Measurements from ENCODE around the gene OLFML3.

OLFML3 gene

DNA sequence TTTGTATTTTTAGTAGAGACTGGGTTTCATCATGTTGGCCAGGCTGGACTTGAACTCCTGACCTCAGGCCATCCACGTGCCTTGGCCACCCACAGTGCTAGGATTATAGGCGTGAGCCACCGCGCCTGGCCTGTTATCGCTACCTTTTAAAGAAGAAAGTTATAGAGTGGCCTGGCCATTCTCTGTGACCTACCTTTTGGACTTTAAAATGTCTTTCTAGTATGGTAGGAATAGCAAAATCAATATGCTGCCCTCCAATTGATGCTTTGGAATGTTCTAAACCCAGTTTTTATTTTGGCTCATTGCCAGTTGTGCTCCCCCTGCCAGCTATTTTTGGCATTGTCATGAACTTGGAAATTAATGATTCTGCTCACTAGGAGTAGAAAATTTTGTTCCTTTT is 30.3 kb upstream of the OLFML3 start:
- no peak for DNase-seq (ENCODE audit: low read depth in 2 of 2)

GRCh38 chr1:113950908-113951307 is 28.4 kb upstream of the OLFML3 start:
- no peak for DNase-seq (ENCODE audit: low read depth in 2 of 2)

GRCh38 chr1:113951719-113952118 is 27.6 kb upstream of the OLFML3 start:
- DNase-seq (ENCODE audit: low read depth in 2 of 2), result no peak

DNA sequence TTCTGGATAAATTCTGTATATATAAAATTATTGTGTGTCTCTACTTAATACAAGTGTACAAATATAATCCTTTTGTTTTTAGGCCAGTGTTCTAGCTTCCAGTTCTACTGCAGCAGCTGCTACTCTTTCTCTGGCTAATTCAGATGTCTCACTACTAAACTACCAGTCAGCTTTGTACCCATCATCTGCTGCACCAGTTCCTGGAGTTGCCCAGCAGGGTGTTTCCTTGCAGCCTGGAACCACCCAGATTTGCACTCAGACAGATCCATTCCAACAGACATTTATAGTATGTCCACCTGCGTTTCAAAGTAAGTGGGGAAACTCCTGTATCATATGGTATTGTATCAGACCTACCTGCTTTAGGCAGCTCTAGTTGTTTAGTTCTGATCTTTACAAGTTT is 21.3 kb upstream of the OLFML3 start:
- no peak for DNase-seq (ENCODE audit: low read depth in 2 of 2)

- no peak for DNase-seq (ENCODE audit: low read depth in 2 of 2)
Measured at GRCh38 chr1:113958691-113959090, 20.6 kb upstream of the OLFML3 start.

DNA sequence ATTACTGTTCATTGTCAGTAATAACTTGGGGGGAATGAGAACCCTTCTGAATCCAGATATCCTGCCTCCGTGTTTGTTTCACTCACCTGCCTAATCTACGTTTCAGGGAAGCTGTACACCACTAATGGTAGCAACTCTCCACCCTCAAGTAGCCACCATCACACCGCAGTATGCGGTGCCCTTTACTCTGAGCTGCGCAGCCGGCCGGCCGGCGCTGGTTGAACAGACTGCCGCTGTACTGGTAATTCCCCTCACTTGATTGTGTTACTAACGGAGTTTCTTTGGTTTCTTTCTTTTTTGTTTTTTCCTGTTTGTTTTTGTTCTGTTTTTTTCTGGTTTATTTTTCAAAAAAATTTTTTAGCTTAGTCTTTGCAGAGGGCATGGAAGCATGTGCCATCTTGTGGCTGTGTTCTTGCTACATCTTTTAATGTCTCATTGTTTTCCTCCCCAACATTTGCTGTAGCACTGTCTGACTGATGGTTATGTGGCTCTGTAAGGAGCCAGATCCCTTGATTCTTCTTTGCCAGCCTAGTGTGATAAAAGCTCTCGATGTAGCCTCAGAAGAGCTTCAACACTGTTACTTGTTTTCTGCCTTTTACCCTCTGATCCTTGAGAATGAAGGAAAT is 15.9 kb upstream of the OLFML3 start:
- no peak for DNase-seq (ENCODE audit: low read depth in 2 of 2)

DNA sequence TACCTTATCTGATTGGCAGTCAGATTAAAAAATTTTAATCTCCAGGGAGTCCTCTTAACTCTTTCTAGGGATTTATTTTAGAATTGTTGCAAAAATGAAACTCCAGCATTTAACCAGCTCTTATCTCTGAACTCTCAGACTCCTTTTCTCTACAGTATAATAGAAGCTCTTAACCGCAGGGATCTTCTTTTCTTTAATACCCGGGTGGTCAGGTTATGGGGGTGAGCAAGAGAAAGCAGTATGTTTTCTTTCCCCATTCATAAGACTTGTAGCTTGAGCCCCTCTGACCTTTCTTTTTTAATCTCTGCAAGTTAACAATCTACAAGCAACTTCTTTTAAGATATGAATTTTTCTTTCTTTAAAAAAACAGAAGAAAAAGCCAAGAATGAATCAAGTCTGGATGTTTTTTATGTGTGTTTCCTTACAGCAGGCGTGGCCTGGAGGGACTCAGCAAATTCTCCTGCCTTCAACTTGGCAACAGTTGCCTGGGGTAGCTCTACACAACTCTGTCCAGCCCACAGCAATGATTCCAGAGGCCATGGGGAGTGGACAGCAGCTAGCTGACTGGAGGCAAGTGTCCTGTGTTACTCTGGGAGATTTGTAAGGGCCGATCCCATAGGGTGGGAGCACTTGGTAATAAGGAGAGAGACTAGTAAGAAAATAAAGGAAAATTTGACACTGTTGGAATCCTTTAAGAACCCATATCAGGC is 13.4 kb upstream of the OLFML3 start:
- no peak for DNase-seq (ENCODE audit: low read depth in 2 of 2)

DNA sequence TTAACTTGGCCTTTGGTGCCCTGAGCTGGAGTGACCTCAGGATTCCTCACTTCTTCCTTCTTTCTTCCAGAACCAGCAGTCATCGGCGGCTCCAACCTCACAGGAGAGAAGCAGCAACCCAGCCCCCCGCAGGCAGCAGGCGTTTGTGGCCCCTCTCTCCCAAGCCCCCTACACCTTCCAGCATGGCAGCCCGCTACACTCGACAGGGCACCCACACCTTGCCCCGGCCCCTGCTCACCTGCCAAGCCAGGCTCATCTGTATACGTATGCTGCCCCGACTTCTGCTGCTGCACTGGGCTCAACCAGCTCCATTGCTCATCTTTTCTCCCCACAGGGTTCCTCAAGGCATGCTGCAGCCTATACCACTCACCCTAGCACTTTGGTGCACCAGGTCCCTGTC is 6.3 kb upstream of the OLFML3 start:
- no peak for DNase-seq (ENCODE audit: low read depth in 2 of 2)

- no peak for DNase-seq (ENCODE audit: low read depth in 2 of 2)
Measured at GRCh38 chr1:113975211-113975895, 3.9 kb upstream of the OLFML3 start.

DNA sequence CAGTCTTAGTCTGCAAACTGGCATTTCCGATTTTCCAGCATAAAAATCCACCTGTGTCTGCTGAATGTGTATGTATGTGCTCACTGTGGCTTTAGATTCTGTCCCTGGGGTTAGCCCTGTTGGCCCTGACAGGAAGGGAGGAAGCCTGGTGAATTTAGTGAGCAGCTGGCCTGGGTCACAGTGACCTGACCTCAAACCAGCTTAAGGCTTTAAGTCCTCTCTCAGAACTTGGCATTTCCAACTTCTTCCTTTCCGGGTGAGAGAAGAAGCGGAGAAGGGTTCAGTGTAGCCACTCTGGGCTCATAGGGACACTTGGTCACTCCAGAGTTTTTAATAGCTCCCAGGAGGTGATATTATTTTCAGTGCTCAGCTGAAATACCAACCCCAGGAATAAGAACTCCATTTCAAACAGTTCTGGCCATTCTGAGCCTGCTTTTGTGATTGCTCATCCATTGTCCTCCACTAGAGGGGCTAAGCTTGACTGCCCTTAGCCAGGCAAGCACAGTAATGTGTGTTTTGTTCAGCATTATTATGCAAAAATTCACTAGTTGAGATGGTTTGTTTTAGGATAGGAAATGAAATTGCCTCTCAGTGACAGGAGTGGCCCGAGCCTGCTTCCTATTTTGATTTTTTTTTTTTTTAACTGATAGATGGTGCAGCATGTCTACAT is 2.5 kb upstream of the OLFML3 start:
- DNase-seq (ENCODE audit: low read depth in 2 of 2), result no peak

DNA sequence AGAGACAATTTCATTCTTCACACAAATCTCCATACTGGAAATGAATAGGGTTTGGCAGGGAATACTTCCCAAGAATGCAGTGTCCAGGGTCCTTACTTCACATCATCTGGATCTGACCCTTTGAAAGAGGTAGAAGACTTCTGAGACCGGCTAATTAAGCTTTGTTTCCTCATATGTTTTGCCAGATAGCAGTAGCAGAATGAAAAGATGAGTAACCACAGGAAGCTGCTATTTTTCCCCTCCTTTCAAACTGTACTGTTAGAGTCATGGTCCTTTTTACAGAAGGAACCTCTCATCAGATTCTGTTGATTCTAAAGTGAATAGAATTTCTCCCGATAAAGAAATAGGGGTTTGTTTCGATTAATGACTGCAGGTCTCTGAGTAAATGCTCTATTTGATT is 1.4 kb upstream of the OLFML3 start:
- no peak for DNase-seq (ENCODE audit: low read depth in 2 of 2)

DNA sequence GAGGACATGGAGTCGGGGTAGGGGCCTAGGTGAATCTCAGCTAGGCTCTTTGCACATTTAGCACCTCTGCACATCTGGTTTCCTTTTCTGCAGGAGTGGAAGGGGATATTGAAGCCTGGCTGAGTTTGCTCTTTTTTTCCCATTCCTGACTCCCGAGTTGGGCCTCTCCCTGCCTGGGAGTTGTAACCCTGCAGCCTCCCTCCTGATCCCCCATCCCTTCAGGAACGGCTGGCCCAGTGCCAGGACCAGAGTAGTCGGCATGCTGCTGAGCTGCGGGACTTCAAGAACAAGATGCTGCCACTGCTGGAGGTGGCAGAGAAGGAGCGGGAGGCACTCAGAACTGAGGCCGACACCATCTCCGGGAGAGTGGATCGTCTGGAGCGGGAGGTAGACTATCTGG is 836 bp downstream of the OLFML3 start:
- no peak for DNase-seq (ENCODE audit: low read depth in 2 of 2)

GRCh38 chr1:113981962-113982931 is 3.0 kb downstream of the OLFML3 start:
- DNase-seq (ENCODE audit: low read depth in 2 of 2), result no peak

DNA sequence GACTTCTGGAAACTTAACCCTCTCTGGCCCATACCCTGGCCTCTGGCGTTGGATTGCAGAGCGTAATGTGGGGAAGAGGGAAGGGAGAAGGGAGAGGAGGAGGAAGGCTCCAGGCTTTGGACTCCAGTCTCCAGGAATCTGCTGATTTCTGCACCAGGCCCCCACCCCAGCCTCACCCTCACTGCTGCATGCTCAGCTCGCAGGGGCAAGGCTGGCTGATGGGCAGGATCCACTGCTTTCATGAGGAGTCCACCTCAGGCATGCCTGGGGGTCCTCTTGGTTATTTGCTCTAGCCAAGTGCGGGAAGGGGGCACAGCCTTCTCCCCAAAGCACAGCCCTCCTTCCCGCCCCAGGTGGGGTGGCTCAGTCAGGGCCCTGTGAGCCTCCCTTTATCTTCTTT is 3.7 kb downstream of the OLFML3 start:
- no peak for DNase-seq (ENCODE audit: low read depth in 2 of 2)

- no peak for DNase-seq (ENCODE audit: low read depth in 2 of 2)
Measured at GRCh38 chr1:113983391-113983790, 4.1 kb downstream of the OLFML3 start.

GRCh38 chr1:113983826-113984225 is 4.6 kb downstream of the OLFML3 start:
- DNase-seq (ENCODE audit: low read depth in 2 of 2), result no peak

DNA sequence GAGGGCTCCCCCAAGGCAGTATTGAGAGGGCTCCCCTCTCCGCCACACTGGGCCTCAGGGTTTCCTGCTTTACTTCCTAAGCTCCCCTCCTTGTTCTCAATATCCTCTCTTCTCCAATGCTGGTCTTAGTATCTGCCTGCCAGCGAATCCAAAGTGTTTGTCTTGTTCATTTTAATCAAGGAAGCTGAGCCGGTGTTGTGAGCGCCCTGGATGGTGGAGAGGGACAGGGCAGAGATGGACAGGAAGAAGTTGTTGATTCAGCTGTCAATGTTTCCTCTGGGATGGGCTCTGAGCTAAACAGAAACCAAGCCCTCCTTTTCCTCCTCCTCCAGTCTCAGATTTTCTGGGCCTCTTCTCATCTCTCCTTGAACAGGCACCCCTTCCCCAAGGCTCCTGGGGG is 5.4 kb downstream of the OLFML3 start:
- no peak for DNase-seq (ENCODE audit: low read depth in 2 of 2)

DNA sequence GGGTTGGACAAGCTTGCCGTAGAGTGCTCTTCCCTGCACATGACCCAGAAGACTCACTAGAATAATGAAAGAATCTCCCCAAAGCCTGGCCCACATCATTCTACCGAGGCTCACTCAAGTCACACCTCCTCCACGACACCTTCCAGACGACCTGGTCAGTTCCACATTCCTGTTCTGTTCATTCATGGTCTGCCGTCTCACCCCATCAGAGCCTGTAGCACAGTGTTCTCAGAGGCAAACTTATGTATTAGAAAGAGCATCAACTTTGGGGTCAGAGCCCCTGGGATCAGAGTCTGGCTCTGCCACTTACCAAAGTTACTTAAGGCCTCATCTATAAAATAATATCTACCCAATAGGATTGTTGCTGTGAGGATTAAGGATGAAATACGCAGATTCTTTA is 7.5 kb downstream of the OLFML3 start:
- DNase-seq (ENCODE audit: low read depth in 2 of 2), result no peak

GRCh38 chr1:113987259-113987658 is 8.0 kb downstream of the OLFML3 start:
- DNase-seq (ENCODE audit: low read depth in 2 of 2), result no peak

GRCh38 chr1:113990530-113990929 is 11.3 kb downstream of the OLFML3 start:
- DNase-seq (ENCODE audit: low read depth in 2 of 2), result no peak

GRCh38 chr1:113990961-113991360 is 11.7 kb downstream of the OLFML3 start:
- no peak for DNase-seq (ENCODE audit: low read depth in 2 of 2)

All from stimulated activated CD8-positive, alpha-beta memory T cell treated with anti-CD3 and anti-CD28 coated beads, Interleukin-15, amount 100 ng/mL, for 4 hours (primary cell).